ENCODE measurements around the gene WDR76.

WDR76 gene

GRCh38 chr15:43915631-43916325 lies 89.0 kb downstream of the WDR76 start:
- DNase-seq: no peak

DNA sequence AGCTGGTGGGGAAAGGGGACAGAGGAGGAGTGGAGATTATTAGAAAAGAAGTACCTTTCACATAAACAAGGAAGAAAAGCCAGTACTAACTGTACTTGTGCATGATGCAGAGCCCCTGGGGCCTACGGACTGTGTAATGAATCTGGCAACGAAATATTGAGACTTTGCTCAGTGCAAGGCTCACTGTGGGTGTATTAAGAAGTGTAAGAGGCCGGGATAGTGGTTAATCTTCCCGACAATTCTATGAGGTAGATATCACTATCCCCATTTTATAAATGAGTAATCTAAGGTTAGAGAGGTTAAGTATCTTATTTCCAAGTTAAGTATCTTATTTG lies 89.5 kb downstream of the WDR76 start:
- no peak for DNase-seq
